Transverse colon (tissue), 4 donors: ENCODE measurements around the gene LRRC46.

Experiments
- CTCF ChIP-seq, 5 experiments: fragments of 200-600 bp in 3 of 5; fragments of 450-650 bp in 2 of 5; sonication (generic) in 3 of 5; IDR thresholded peaks; 1 replicate in 2 of 5; 2 replicates in 3 of 5; pipeline ENCODE4 v1.5.1; 2016 to 2017; ENCODE audit warnings: antibody characterized with exemption in 5 of 5, inconsistent platforms in 3 of 5, mild to moderate bottlenecking in 2 of 5, moderate library complexity in 1 of 5
- EP300 ChIP-seq: sonication (generic); formaldehyde crosslinking; IDR thresholded peaks from one replicate; pipeline ENCODE4 v1.6.1; 2017; ENCODE audit warnings: antibody characterized with exemption, low read depth
- POLR2A ChIP-seq: fragments of 450-650 bp; IDR thresholded peaks from one replicate; pipeline ENCODE4 v1.6.1; 2016; ENCODE audit warnings: antibody characterized with exemption, mild to moderate bottlenecking, moderate library complexity
- POLR2AphosphoS5 ChIP-seq, 3 donors: sonication (generic); formaldehyde crosslinking; IDR thresholded peaks; one replicate each; pipeline ENCODE4 v1.6.1; 2016; ENCODE audit warnings: antibody characterized with exemption in 3 of 3

GRCh38 chr17:47869114-47869513, 37.6 kb downstream of the LRRC46 start:
- TF ChIP-seq CTCF (IDR thresholded peaks at IDR 0.05) (no peak), POLR2AphosphoS5 (IDR thresholded peaks at IDR 0.05) (no peak), POLR2A (no peak), EP300 (no peak)
